HG03025 (cell line): Measurements from ENCODE around the gene PTTG2.
"Not testable (repeated sequence)": the region's sequence is repeated elsewhere in the genome, so short reads cannot be mapped to it uniquely, and the experiment has no call there.

Experiments
- ATAC-seq: cut with Tn5 transposase; IDR thresholded peaks from one replicate; pipeline ENCODE4 v1.9.1; 2021; ENCODE audit warnings: mild to moderate bottlenecking, moderate library complexity; ENCODE audit not compliant: unreplicated experiment, low FRiP score

The PTTG2 gene

DNA sequence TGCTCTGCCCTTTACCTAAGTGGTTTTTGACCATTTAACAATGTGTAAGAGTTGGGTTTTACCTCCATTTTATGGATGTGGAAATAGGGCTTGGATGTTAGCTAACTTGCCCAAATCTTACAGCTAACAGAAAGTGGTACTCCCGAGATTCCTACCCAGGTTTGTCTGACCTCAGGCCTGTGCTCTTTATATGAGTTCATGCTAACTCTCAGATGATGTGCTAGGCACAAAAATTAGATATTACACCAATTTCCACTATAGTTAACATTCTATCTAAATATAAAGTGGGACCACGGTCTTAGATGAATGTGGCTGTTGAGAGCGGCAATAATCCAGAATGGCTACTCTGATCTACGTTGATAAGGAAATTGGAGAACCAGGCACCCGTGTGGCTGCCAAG, at the start of gene PTTG2:
Gene PTTG2, plus strand, starts transcription at position 301 of the 400 bp plus-strand sequence. Its CDS starts 37 bp downstream, at position 338.
- no peak for ATAC-seq

DNA sequence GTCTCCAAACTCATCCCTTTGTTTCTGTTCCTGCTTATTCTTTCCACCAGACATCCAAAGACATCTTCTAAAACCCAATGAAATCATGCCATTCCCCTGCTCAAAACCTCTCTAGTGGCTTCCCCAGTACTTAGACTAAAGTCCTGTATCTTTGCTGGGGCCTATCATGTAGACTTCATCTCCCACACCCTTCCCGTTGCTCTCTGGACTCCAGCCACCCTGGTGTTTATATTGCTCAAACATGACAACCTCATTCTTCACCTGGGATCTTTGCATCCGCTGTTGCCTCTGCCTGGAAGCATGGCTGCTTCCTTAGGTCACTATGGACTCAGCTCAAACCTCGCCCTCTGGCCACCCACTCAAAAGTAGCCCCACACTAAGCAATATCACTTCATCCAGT, 45.7 kb upstream of the PTTG2 start:
- ATAC-seq, result no peak

DNA sequence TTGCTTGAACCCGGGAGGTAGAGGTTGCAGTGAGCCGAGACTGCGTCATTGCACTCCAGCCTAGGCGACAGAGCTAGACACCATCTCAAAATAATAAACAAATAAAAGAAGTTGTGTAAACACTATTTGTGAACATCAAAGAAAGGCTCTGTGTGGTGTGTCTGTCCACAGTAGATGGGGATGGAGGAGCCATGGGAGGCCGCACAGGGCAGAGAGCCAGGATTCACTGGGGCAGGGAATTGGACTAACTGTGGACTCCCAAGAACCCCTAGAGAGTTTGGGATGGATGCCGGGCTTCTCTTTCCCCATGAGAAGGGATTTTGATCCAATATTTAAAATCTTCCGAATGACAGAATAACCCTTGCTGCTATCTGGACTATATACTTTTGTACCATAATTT, 42.8 kb upstream of the PTTG2 start:
- ATAC-seq, result no peak

DNA sequence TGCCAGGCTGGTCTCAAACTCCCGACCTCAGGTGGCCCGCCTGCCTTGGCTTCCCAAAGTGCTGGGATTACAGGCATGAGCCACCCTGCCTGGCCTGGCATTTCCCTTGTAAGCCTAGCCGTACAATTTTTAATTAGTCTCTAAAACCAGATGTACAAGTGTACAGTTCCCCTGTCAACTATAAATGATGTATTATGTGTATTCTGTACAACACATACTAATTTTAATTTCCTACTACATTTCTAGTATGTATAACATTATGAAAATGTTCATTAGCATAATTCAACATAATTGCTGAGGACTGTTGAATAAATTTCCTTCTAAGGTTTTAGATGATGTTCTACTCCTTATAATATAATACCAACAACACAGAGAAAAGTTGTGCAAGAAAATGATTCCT, 41.5 kb upstream of the PTTG2 start:
- no peak for ATAC-seq

DNA sequence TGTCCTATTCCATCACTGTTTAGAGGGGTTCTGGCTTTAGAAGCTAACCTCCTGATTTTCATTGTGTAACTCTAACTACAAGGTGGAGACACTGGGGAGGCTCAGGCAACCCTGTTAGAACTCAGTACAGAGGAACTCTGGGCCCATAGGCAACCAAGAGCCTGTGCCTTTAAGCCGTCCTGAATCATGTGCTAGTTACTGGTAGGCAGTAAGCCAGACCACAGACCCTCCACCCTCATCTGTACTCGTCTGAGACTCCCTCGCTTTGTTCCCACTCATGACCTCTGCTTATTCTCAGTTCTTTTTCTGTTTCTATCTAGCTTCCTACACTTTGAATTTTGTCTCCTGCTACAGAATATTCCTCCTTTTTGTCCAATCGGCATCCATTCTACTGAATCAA, 37.9 kb upstream of the PTTG2 start:
- no peak for ATAC-seq

DNA sequence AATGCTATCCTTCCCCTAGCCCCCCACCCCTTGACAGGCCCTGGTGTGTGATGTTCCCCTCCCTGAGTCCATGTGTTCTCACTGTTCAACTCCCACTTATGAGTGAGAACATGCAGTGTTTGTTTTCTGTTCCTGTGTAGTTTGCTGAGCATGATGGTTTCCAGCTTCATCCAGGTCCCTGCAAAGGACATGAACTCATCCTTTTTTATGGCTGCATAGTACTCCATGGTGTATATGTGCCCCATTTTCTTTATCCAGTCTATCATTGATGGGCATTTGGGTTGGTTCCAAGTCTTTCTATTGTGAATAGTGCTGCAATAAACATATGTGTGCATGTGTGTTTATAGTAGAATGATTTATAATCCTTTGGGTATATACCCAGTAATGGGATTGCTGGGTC, 37.1 kb upstream of the PTTG2 start:
- ATAC-seq, result not testable (repeated sequence)

DNA sequence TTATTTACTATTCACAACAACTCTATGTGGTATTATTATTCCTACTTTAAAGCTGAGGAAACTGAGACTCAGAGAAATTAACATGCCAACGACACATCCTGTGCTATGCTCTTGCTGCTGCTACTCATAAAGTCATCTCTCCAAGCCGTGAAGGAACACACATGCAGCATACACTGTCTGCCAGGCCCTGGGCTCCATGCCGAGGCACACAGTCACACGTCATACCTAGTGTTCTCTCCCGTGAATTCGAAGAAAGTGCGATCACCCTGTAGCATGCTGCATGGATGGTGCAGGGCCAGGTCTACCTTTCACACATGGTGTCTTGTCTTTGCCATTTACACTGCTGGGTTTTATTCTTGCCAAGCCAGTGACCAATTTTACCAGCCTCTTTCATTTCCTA, 35.3 kb upstream of the PTTG2 start:
- no peak for ATAC-seq

DNA sequence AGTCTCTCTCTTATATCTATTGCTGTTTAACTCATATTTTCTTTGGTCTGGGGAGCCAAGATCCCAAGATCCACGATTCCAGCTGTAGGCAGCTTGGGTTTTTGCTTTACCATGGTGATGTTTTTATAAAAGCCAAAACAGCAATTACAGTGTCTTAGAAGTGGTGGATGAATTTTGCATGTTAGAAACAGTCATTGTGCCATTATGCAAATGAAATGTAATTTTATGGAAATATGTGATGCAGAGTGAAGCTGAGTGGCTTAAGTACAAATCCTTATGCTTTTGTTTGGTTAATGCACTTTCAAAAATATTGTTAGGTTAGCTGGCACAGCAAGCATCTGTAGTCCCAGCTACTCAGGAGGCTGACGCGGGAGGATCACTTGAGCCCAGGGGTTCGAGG, 32.8 kb upstream of the PTTG2 start:
- ATAC-seq, result no peak

DNA sequence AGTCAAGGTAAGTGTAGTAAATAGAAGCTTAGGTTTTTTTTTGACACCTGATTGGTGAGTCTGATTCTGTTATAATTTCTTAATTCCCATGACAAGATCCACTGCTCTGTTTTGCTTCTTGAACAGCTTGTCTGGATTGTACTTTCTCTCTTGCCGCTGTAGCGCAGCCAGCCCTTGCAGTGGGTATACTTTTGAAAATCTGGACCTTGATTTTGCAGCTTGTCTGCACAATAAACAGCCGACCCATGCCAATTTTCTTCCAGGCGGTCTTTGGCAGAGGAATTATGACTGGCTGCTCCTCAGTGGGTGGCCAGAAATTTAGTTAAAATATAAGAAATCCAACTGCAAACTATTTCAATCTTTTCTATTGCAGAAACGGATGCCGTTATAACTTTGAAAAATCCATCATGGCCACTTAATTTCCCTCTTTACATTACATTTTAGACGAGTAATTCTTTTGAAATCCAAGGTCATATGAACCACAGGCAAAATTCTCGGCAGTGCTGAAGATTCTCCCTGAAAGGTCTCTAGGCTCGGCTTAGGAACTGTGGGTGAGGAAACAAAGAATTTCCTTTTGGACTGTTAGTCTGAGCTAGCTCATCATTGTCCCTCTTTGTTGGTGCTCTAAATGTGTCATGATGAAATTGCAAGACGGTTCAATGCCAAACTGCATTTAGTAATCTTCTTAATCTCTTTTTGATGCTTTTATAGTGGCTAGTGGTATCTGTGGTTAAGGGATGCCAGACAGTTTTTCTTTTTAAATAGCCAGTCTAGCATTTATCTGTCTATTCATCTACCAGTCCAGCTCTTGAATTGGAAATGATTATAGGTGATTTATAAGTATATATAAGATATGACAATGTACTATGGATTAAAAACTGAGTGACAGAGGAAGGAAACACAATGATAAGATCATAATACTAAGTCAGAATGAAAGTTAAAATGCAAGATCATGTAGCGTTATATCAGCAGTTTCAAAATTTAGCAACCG, 31.5 kb upstream of the PTTG2 start:
- ATAC-seq, result no peak

DNA sequence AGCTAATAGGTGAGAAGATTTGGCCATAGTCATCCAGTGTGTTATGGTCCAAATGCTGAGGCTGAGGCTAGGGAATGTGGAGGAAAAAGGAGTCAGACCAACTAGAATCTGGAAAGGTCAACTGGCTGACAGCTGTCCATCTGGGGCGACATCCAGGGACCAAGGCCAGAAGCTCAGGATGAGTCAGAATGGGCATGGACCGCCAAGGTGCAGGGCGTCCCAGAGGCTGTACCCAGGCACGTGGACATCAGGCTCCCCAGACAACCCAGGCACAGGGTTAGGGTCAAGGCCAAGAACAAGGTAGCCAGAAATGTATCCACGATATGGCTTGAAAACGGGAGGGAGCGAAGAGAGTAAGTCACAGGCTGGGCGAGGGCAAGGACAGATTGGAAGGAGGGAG, 26.1 kb upstream of the PTTG2 start:
- ATAC-seq, result no peak

DNA sequence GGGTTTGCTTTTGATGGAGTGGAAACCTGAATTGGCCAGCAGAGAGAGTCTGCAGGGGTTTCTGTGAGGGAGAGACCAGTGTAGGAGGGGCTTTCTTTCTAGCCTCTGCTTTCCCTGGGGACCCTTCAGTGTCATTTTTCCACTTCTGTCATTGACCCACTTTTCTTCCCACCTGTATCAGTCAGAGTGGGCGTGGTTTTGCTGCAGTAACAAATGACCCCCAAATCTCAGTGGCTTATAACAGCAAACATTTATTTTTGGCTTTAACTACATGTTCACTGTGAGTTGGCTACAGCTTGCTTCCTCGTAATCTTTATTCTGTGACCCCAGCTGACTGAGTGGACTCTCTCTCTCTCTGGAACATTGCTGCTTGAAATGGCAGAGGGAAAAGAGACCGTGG, 25.6 kb upstream of the PTTG2 start:
- no peak for ATAC-seq

DNA sequence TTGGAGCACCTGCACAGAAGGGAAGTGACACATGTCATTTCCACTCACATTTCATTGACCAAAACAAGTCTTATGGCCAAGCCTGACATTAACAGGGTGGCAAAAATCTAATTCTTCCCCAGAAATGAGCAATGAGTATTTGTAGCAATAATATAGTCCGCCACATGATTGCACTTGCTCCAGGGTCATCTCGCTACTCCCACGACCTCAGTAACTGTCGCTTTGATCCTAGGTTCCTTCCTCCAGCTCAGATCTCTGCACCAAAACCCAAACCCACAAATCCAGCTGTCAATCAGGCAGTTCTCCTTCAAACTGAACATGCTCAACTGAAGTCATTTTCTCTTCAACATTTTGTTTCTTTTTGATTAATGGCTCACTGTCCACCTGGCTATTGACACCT, 25.2 kb upstream of the PTTG2 start:
- ATAC-seq, result no peak

DNA sequence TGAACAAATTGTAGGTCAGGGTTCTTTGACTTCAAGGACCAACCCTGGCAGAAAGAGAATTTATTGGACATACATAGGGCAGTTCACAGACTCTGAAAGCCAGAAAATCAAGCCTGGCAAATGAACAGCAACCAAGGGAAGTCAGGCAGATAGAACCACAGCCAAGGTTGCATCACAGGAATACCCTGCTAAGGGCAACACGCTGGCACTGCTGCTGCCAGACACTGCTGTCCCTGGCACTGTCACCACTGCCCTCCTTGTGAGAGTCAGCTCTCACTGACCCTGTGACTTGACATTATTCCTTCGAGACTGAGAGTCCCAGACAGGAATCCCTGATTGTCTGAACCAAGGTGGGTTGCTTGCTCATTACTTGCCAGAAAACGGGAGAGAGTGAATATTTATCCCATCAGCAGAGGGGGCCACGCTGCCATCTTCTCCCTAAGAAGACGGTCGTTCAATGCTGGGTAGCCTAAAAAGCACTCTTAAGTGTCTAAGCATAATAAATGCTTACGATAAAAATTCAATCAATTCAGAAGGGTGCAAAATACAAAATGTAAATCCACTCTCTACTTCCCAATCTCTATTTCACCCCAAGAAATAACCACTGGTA, 23.2 kb upstream of the PTTG2 start:
- ATAC-seq, result no peak

DNA sequence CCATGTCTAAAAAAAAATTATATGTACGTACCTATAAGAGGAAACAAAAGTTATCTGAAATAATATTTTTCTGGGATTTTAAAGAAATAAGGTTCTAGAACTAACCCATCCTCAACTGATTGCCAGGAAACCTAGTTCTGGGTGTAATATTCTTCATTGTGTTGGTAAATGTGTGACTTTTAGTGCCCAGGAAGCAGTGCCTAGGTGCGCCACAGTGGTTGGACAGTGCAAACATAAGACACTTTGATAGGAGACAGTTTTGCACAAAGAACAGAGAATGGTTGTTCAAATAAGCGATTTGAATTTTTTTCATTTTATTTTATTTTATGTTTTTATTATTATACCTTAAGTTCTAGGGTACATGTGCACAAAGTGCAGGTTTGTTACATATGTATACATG, 22.0 kb upstream of the PTTG2 start:
- ATAC-seq, result no peak

DNA sequence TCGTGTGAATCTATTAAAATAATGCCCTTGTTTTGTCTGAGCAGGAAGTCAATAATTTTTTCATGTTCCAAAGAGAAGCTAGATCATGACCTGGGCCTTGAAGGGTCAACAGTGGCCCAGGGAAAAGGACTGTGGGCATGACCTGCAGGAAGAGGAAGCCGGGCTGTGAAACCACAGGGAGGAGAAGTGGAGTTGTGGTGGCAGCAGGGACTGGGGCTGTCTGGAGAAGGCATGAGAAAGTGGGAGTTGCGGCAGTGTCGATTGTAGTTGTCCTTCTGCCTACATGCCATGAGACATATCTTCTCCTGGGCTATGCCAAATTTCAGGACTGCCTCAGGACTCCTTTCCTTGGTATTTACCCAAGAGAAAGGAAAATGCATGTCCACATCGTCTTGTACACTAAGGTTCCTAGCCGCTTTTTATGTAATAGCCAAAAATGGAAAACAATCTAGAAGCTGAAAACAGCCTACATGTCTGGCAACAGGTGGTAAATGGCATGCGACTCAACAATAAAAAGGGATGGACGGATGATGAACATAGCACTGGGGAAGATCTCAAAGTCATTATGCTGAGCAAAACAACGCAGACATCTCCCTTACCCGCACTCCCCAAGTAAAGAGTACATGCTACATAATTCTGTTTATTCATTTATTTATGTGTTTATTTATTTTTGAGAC, 13.6 kb upstream of the PTTG2 start:
- no peak for ATAC-seq

DNA sequence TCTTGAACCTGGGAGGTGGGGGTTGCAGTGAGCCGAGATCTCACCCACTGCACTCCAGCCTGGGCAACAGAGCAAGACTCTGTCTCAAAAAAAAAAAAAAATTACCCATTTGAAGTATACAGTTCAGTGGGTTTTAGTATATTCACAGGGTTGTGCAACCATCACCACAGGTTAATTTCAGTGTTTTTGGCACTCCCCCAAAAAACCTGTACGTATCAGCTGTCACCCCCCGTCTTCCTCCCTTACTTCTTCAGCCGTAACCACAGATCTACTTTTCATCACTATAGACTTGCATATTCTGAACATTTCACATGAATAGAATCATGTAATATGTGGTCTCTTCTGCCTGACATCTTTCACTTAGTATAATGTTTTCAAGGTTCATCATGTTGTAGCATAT, 11.7 kb upstream of the PTTG2 start:
- no peak for ATAC-seq

DNA sequence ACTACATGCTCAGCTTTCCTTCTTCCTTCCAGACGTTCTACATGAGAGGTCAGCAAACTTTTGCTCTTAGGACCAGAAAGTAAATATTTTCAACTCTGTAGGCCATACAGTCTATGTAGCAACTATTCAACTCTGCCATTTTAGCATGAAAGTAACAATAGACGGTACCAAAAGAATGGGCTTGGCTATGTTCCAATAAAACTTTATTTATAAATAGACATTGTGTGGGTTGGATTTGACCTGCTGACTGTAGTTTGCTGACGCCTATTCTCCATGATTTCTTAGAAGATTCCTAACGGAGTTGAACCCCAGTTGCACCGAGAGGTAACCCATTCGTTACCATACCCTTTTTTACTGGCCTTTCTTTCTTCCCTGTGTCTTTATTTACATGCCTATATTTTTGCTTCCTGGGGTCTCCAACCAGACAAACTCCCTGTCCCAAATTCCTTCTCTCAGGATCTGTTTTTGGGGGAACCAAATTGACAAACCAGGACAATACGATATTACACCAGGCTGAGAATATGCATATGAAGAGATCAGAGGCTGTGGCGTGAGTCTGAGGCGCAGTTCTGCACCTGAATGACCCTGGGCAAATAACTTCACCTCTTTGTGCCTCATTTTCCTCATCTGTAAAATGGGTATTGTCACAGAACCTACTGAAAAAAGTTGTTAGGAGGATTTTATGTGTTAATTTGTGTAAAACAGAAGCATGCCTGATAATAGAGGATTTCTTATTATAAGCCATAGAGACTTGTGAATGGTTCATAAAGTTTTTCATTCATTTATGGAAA, 10.4 kb upstream of the PTTG2 start:
- ATAC-seq, result no peak

DNA sequence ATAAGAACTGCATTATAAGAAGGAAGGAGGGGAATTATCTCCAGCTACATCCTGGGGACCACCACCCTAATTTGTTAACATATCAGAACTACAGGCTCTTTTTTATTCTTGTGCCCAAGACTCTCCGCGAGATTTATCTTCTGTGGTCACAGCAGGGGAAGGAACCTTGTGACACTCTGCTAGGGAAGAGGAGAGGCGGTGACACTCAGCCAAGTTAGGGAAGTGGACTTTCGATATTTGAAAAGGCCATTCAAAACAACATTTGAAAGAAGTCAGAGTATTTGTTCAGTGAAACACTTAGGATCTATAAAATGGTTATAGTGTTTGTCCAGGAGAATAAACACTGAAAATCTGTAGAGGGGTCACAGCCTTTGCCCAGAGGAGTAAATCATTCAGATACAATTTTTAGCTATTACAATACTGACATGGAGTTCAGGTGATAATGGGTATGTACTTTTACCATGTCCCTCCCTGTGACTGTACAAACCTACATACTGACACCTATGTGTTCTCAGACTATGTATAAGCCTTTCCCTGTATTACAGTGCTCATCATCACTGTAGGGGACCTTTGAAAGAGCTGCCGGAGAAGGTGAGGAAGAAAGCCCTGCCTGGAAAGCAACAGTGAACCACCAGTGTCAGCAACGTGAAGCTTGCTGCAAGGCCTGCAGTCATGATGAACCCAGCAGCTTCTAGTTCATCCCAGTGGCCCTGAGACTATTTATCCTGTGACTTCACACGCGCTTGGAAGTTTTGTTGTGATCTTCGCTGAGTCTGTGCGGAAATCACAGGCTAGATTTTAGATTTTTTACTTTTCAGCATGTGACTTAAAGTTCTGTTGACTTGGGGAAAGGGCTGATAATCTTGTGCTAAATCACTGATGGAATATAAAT, 8.5 kb upstream of the PTTG2 start:
- ATAC-seq, result no peak

DNA sequence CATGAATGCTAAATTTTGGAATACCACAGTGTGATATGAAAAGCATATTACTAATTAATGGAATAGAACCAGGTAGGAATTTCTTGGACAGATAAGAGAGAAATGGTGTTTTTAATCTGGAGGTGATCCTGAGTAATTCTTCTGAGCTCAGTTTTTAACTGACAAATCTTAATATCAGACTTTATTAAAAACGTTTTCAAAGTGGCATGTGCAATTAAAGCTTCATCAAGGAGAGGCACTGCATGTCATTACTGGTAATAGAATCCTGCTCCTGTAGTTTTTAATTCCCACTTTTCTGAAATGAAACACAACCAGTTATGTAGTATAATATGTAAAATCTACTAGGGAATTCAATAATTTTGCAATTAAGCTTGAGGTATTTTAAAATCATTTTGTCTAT, 7.0 kb upstream of the PTTG2 start:
- no peak for ATAC-seq
